H9 (cell line): ENCODE results near the gene ROPN1L. TPM values are rescaled to one million over a fixed set of nuclear protein-coding genes. Genes with fewer than 3 reads are reported as not detected.
A peak's percentile ranks its signal among the peaks of the same experiment; 100 is the strongest.

Source experiments
- DNase-seq: peaks from one replicate; pipeline ENCODE4 v3.0.0-alpha.2; 2017
- H2AFZ ChIP-seq: one replicate; pipeline ENCODE4 v1.6.1; 2013; ENCODE audit warnings: mild to moderate bottlenecking, low read length, control low read depth, moderate library complexity
- H2AK5ac ChIP-seq: 2 replicates; pipeline ENCODE4 v1.6.1; 2013; ENCODE audit warnings: low read length, control low read depth, mixed read lengths; ENCODE audit not compliant: insufficient read length
- H2BK120ac ChIP-seq: one replicate; pipeline ENCODE4 v1.6.1; 2013; ENCODE audit warnings: low read depth, mild to moderate bottlenecking, low read length, control low read depth, inconsistent platforms; ENCODE audit not compliant: poor library complexity, severe bottlenecking
- H2BK12ac ChIP-seq: 2 replicates; pipeline ENCODE4 v1.6.1; 2013; ENCODE audit warnings: low read length, control low read depth, mixed read lengths, low read depth; ENCODE audit not compliant: insufficient read length
- H2BK15ac ChIP-seq: 2 replicates; pipeline ENCODE4 v1.6.1; 2013; ENCODE audit warnings: low read depth, low read length, control low read depth
- H2BK20ac ChIP-seq: one replicate; pipeline ENCODE4 v1.6.1; 2013; ENCODE audit warnings: low read depth, mild to moderate bottlenecking, low read length, control low read depth, inconsistent platforms; ENCODE audit not compliant: poor library complexity, severe bottlenecking
- H2BK5ac ChIP-seq: 2 replicates; pipeline ENCODE4 v1.6.1; 2013; ENCODE audit warnings: low read length, control low read depth, mixed read lengths; ENCODE audit not compliant: insufficient read length
- H3K14ac ChIP-seq: 2 replicates; pipeline ENCODE4 v1.6.1; 2013; ENCODE audit warnings: low read length, control low read depth; ENCODE audit not compliant: insufficient read depth
- H3K18ac ChIP-seq: 2 replicates; pipeline ENCODE4 v1.6.1; 2013; ENCODE audit warnings: low read depth, mild to moderate bottlenecking, mixed read lengths, low read length, control low read depth; ENCODE audit not compliant: insufficient read length
- H3K23ac ChIP-seq: 2 replicates; pipeline ENCODE4 v1.6.1; 2013; ENCODE audit warnings: low read length, control low read depth, mixed read lengths, low read depth; ENCODE audit not compliant: insufficient read length
- H3K23me2 ChIP-seq: 2 replicates; pipeline ENCODE4 v1.6.1; 2013; ENCODE audit warnings: low read depth, mild to moderate bottlenecking, mixed read lengths, low read length, control low read depth; ENCODE audit not compliant: insufficient read length, poor library complexity, severe bottlenecking
- H3K27ac ChIP-seq: 2 replicates; pipeline ENCODE4 v1.5.1; 2013; ENCODE audit warnings: low read length, control low read depth, mixed read lengths, low read depth; ENCODE audit not compliant: insufficient read length
- H3K27me3 ChIP-seq: 2 replicates; pipeline ENCODE4 v1.6.1; 2013; ENCODE audit warnings: low read length, control low read depth, inconsistent platforms; ENCODE audit not compliant: insufficient read depth
- H3K4ac ChIP-seq: 2 replicates; pipeline ENCODE4 v1.6.1; 2013; ENCODE audit warnings: low read depth, mild to moderate bottlenecking, control low read depth, inconsistent platforms, low read length, moderate library complexity
- H3K4me1 ChIP-seq: 2 replicates; pipeline ENCODE4 v1.6.1; 2013; ENCODE audit warnings: low read length, control low read depth, inconsistent platforms; ENCODE audit not compliant: insufficient read depth
- H3K4me2 ChIP-seq: 2 replicates; pipeline ENCODE4 v1.6.1; 2013; ENCODE audit warnings: low read length, control low read depth, mixed read lengths; ENCODE audit not compliant: insufficient read length, insufficient read depth
- H3K56ac ChIP-seq: 2 replicates; pipeline ENCODE4 v1.6.1; 2013; ENCODE audit warnings: low read depth, mild to moderate bottlenecking, mixed read lengths, low read length, control low read depth; ENCODE audit not compliant: insufficient read length
- H3K79me1 ChIP-seq: 2 replicates; pipeline ENCODE4 v1.6.1; 2013; ENCODE audit warnings: low read depth, mild to moderate bottlenecking, moderate library complexity, low read length, control low read depth, inconsistent platforms; ENCODE audit not compliant: insufficient read depth, poor library complexity, severe bottlenecking
- H3K79me2 ChIP-seq: 2 replicates; pipeline ENCODE4 v1.6.1; 2013; ENCODE audit warnings: low read length, control low read depth, inconsistent platforms; ENCODE audit not compliant: insufficient read depth
- H3K9ac ChIP-seq: 2 replicates; pipeline ENCODE4 v1.6.1; 2013; ENCODE audit warnings: low read length, control low read depth, mixed read lengths; ENCODE audit not compliant: insufficient read length; ENCODE audit errors: extremely low read depth
- H3K9me3 ChIP-seq: one replicate; pipeline ENCODE4 v1.6.1; 2013; ENCODE audit warnings: low read depth, low read length, inconsistent platforms; ENCODE audit not compliant: control insufficient read depth
- H3T11ph ChIP-seq: one replicate; pipeline ENCODE4 v1.6.1; 2013; ENCODE audit warnings: mild to moderate bottlenecking, low read length, control low read depth, inconsistent platforms
- H4K20me1 ChIP-seq: one replicate; pipeline ENCODE4 v1.6.1; 2013; ENCODE audit not compliant: control insufficient read depth, insufficient read length, insufficient read depth
- H4K5ac ChIP-seq: 2 replicates; pipeline ENCODE4 v1.6.1; 2013; ENCODE audit warnings: low read depth, mild to moderate bottlenecking, mixed read lengths, low read length, control low read depth; ENCODE audit not compliant: insufficient read length
- H4K8ac ChIP-seq: replicated peaks from 2 replicates; pipeline ENCODE4 v1.6.1; 2013; ENCODE audit warnings: low read length, control low read depth, mixed read lengths, low read depth; ENCODE audit not compliant: insufficient read length
- H4K91ac ChIP-seq: 2 replicates; pipeline ENCODE4 v1.6.1; 2013; ENCODE audit warnings: low read depth, mild to moderate bottlenecking, moderate library complexity, mixed read lengths, low read length, control low read depth; ENCODE audit not compliant: insufficient read length
- H3K27ac Mint-ChIP-seq, 3 experiments: 2 replicates in 2 of 3; 3 replicates in 1 of 3; pipeline ENCODE4 v1.8.0; 2020 to 2021; ENCODE audit warnings: mixed read lengths in 3 of 3, mild to moderate bottlenecking in 1 of 3, moderate library complexity in 1 of 3
- H3K27me3 Mint-ChIP-seq: 2 replicates; pipeline ENCODE4 v1.8.0; 2021; ENCODE audit warnings: low read depth, mild to moderate bottlenecking, moderate library complexity, mixed read lengths
- H3K36me3 Mint-ChIP-seq, 3 experiments: 2 replicates in 2 of 3; 3 replicates in 1 of 3; pipeline ENCODE4 v1.8.0; 2020 to 2021; ENCODE audit warnings: low read depth in 3 of 3, mixed read lengths in 3 of 3; ENCODE audit not compliant: insufficient read depth in 1 of 3
- H3K4me1 Mint-ChIP-seq, 2 experiments: 2 replicates each; pipeline ENCODE4 v1.8.0; 2020; ENCODE audit warnings: mixed read lengths in 2 of 2
- H3K4me3 Mint-ChIP-seq, 2 experiments: 2 replicates in 1 of 2; 3 replicates in 1 of 2; pipeline ENCODE4 v1.8.0; 2020 to 2021; ENCODE audit warnings: mild to moderate bottlenecking in 2 of 2, mixed read lengths in 2 of 2, moderate library complexity in 1 of 2
- H3K9me3 Mint-ChIP-seq, 2 experiments: 2 replicates in 1 of 2; 3 replicates in 1 of 2; pipeline ENCODE4 v1.8.0; 2020; ENCODE audit warnings: mild to moderate bottlenecking in 2 of 2, mixed read lengths in 2 of 2, moderate library complexity in 1 of 2
- WGBS: extraction: QIAGEN DNeasy Blood & Tissue Kit; methylation state at CpG from one replicate; pipeline ENCODE4 v1.1.7; 2013; ENCODE audit warnings: missing lambda C conversion rate, low lambda C conversion rate, mixed read lengths; ENCODE audit not compliant: insufficient read length; ENCODE audit errors: extremely low coverage; 5-methylcytosine and 5-hydroxymethylcytosine counted together
- total RNA-seq: library from RNA; stranded (reverse); gene quantifications from 2 replicates; pipeline ENCODE4 v1.2.1, GENCODE V29; 2021
- TF ChIP-seq, protein P1 (sequence below): fragments of 200-600 bp; sonication (generic); conservative IDR thresholded peaks from 3 replicates; pipeline ENCODE4 v1.8.0; 2021; ENCODE audit warnings: antibody characterized with exemption, mild to moderate bottlenecking

Gene ROPN1L
- total RNA-seq, 1 experiment from 2014 or later = 0.37 TPM

GRCh38 chr5:10448754-10449360 is 7.2 kb downstream of the ROPN1L start:
- Histone ChIP-seq H2AK5ac (no peak overlapping the region), H3K23me2 (no peaks in the 10 kb centered on the region), H3T11ph (no peak overlapping the region), H3K23ac (no peak overlapping the region), H2BK120ac (no peak overlapping the region), H3K27me3 (no peaks in the 10 kb centered on the region), H2BK20ac (no peak overlapping the region), H4K20me1 (no peaks in the 10 kb centered on the region), H2AFZ (no peak overlapping the region), H4K8ac (no peak overlapping the region), H3K14ac (no peak overlapping the region), H4K5ac (no peak overlapping the region), H3K4me2 (no peak overlapping the region), H3K4me1 (peaks cover 4% of the 10 kb centered on the region; the same call in 1 of the 2 replicates), H3K79me1 (no peaks in the 10 kb centered on the region), H2BK12ac (no peak overlapping the region), H3K4ac (no peak overlapping the region), H3K79me2 (no peaks in the 10 kb centered on the region), H3K18ac (no peak overlapping the region), H3K9me3 (no peaks in the 10 kb centered on the region), H3K27ac (no peak overlapping the region), H2BK5ac (no peak overlapping the region), H3K56ac (no peak overlapping the region), H2BK15ac (no peak overlapping the region), H4K91ac (no peak overlapping the region), H3K9ac (no peak overlapping the region)
- Mint-ChIP-seq H3K27ac (no peak overlapping the region), H3K27me3 (peaks cover 15% of the 10 kb centered on the region), H3K4me1 (peaks cover 14 to 20% of the 10 kb centered on the region in 2 experiments), H3K4me3 (0 out of 5 replicates have a peak overlapping the region, but pooled peaks of 1 of the 2 experiments have one; percentile 42), H3K9me3 (no peaks in the 10 kb centered on the region; a peak in 1 of 5 replicates), H3K36me3 (no peaks in the 10 kb centered on the region)
- no CpG with 5 or more reads among the region's 11 CpGs for WGBS
- TF ChIP-seq, protein P1, sequence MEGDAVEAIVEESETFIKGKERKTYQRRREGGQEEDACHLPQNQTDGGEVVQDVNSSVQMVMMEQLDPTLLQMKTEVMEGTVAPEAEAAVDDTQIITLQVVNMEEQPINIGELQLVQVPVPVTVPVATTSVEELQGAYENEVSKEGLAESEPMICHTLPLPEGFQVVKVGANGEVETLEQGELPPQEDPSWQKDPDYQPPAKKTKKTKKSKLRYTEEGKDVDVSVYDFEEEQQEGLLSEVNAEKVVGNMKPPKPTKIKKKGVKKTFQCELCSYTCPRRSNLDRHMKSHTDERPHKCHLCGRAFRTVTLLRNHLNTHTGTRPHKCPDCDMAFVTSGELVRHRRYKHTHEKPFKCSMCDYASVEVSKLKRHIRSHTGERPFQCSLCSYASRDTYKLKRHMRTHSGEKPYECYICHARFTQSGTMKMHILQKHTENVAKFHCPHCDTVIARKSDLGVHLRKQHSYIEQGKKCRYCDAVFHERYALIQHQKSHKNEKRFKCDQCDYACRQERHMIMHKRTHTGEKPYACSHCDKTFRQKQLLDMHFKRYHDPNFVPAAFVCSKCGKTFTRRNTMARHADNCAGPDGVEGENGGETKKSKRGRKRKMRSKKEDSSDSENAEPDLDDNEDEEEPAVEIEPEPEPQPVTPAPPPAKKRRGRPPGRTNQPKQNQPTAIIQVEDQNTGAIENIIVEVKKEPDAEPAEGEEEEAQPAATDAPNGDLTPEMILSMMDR = no peak
- DNase-seq = no peak
